ENCODE measurements around the gene OSBPL1A. TPM values are rescaled to one million over a fixed set of nuclear protein-coding genes. Genes with fewer than 3 reads are reported as not detected.

The OSBPL1A gene
- total RNA-seq, 1 donor from 2014 or later = 82.8 TPM

GRCh38 chr18:24239341-24239740 is 158.3 kb downstream of the OSBPL1A start:
- no peak for TF ChIP-seq CTCF (IDR thresholded peaks at IDR 0.05; ENCODE audit: borderline replicate concordance)
- DNase-seq = no peak
- Histone ChIP-seq H3K27me3 (ENCODE audit: low read depth) (no peaks in the 10 kb centered on the region), H3K4me1 (peaks cover 69% of the 10 kb centered on the region), H3K9me3 (replicated peaks) (peaks cover 5% of the 10 kb centered on the region), H3K36me3 (peaks cover 36% of the 10 kb centered on the region), H3K27ac (replicated peaks) (no peak overlapping the region), H3K4me3 (no peak overlapping the region)
- intact Hi-C loops (cut with micrococcal nuclease) = no loop called here

DNA sequence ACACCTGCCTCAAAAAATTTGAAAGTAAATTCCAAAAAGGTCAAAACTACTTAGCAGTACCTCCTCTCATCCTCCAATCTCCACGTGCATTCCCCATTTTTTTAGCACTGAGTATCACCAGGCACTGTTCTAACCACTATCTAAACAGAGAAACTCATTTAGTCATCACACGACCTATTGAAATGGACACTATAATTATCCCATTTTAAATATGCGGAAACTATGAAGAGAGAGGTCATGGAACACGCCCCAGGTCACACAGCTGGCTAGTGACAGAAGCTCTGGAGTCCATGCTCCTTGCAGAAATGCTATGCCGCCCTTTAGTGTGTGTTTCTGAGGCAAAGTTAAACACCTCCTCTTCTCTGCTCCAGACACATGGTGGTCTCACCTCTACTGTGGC is 159.2 kb downstream of the OSBPL1A start:
- TF ChIP-seq CTCF (IDR thresholded peaks at IDR 0.05; ENCODE audit: borderline replicate concordance) = no peak
- Histone ChIP-seq H3K27ac (replicated peaks) (no peak overlapping the region), H3K9me3 (replicated peaks) (peaks cover 5% of the 10 kb centered on the region), H3K27me3 (ENCODE audit: low read depth) (no peaks in the 10 kb centered on the region), H3K36me3 (peaks cover 36% of the 10 kb centered on the region), H3K4me1 (peaks cover 70% of the 10 kb centered on the region), H3K4me3 (no peak overlapping the region)
- intact Hi-C loops (cut with micrococcal nuclease) = no loop called here
- DNase-seq = no peak

DNA sequence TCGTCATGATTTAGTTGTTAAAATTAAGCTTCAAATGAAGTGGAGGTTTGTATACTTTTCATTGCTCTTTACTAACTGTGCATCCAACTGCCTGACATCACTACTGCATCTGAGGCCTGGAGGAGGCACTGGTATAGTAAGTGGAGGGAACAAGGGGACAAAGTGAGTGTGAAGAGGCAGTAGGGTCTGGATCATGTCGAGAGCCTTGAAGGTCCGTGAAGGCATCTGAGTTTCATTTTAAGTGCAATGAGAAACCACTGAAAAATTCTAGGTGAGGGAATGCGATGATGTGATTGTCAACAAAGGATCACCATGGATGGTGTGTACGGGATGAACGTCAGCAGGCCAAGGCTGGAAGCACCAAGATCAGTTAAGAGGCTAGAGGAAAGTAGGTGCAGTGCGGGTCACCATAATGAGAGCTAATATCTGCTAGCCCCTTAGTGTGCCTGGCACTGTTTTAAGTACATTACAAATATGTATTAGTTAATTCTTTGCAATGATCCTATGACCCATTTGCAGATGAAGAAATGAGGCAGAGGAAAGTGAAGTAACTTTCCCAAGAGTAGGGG is 162.7 kb downstream of the OSBPL1A start:
- no peaks in the 10 kb centered on the region for H3K27me3 ChIP-seq (ENCODE audit: low read depth)
- peaks cover 36% of the 10 kb centered on the region for H3K36me3 ChIP-seq
- H3K9me3 ChIP-seq (replicated peaks) = peaks cover 5% of the 10 kb centered on the region
- no peak overlapping the region for H3K4me3 ChIP-seq
- peaks cover 91% of the 10 kb centered on the region for H3K4me1 ChIP-seq
- peak overlapping the region; percentile 87 for H3K27ac ChIP-seq (replicated peaks)
- no peak for DNase-seq
- intact Hi-C loops (cut with micrococcal nuclease) = loop anchor here (5.0 kb wide), 1 partner anchor 32 kb away; no protein-coding TSS in a partner anchor
- TF ChIP-seq CTCF (IDR thresholded peaks at IDR 0.05; ENCODE audit: borderline replicate concordance) = no peak

DNA sequence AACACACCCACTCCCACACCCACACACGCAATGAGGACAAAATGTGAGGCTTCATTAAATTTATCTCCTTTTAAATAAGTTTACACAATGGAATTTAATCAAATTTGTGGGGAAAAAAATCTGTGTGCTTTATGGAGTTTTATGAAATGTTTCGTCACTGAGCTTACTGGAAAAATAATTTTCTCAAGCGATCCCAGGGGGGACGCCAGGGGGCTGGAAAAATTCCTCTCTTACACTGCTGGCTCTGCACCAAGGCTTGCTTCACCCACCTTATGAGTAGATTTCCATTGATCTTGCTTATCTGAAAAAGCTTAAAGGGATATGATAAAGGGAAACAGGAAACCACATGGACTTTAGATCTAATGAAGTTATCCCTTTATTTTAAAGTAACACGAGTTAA is 163.3 kb downstream of the OSBPL1A start:
- Histone ChIP-seq H3K4me3 (no peak overlapping the region), H3K4me1 (peaks cover 93% of the 10 kb centered on the region), H3K27ac (replicated peaks) (peak overlapping the region; percentile 87), H3K27me3 (ENCODE audit: low read depth) (no peaks in the 10 kb centered on the region), H3K36me3 (peaks cover 36% of the 10 kb centered on the region), H3K9me3 (replicated peaks) (peaks cover 5% of the 10 kb centered on the region)
- no peak for TF ChIP-seq CTCF (IDR thresholded peaks at IDR 0.05; ENCODE audit: borderline replicate concordance)
- DNase-seq = peak; percentile 50
- intact Hi-C loops (cut with micrococcal nuclease) = loop anchor here (5.0 kb wide), 1 partner anchor 33 kb away; no protein-coding TSS in a partner anchor

- peaks cover 5% of the 10 kb centered on the region for H3K9me3 ChIP-seq (replicated peaks)
- no peaks in the 10 kb centered on the region for H3K27me3 ChIP-seq (ENCODE audit: low read depth)
- H3K27ac ChIP-seq (replicated peaks) = peak overlapping the region; percentile 87
- H3K36me3 ChIP-seq = peaks cover 24% of the 10 kb centered on the region
- DNase-seq = no peak
- H3K4me1 ChIP-seq = peaks cover 89% of the 10 kb centered on the region
- intact Hi-C loops (cut with micrococcal nuclease) = loop anchor here (5.0 kb wide), 1 partner anchor 35 kb away; no protein-coding TSS in a partner anchor
- no peak overlapping the region for H3K4me3 ChIP-seq
- TF ChIP-seq CTCF (IDR thresholded peaks at IDR 0.05; ENCODE audit: borderline replicate concordance) = no peak
Measured at GRCh38 chr18:24232800-24233199, 164.8 kb downstream of the OSBPL1A start.
